ENCODE measurements around the gene ORAI2.

Gene ORAI2

DNA sequence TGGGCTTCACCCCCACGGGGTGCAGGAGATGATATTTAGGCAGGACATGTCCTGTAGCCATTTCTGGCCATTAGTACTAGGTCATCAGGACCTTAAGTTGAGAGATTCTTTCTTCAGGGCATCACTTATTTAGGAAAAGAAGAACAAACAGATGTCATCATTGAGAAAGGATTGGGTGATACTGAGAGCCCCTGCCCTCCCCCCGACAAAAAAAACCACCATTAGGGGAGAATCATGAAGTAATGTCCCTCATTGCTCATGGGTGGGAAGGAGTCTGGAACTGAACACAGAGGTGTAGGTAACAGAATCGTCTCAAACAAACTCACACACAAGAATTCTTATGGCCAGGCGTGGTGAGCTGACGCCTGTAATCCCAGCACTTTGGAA lies 6.4 kb upstream of the ORAI2 start:
- Histone ChIP-seq H3K27me3 (ENCODE audit: insufficient read depth, low read length, poor library complexity, severe bottlenecking) (no peaks in the 10 kb centered on the region), H3F3A (ENCODE audit: low read depth) (peaks cover 12% of the 10 kb centered on the region; the same call in 1 of the 2 replicates), H3K4me3 (ENCODE audit: low read length, poor library complexity, severe bottlenecking) (peak overlapping the region; percentile 71), H3K4me2 (ENCODE audit: low read depth, low read length, poor library complexity, severe bottlenecking) (peak overlapping the region; percentile 90), H3K9me3 (ENCODE audit: insufficient read depth, low read depth, low read length) (no peaks in the 10 kb centered on the region), H3K79me2 (ENCODE audit: insufficient read depth, low read length) (peaks cover 4% of the 10 kb centered on the region; the same call in 1 of the 2 replicates), H3K9ac (ENCODE audit: low read depth, low read length, poor library complexity, severe bottlenecking) (peak overlapping the region; percentile 69), H3K4me1 (ENCODE audit: insufficient read depth, low read length, poor library complexity, severe bottlenecking) (peaks cover 48% of the 10 kb centered on the region), H3K9me2 (replicated peaks; ENCODE audit: low read depth, low read length) (no peaks in the 10 kb centered on the region), H4K20me1 (ENCODE audit: insufficient read depth, low read length, poor library complexity, severe bottlenecking) (no peaks in the 10 kb centered on the region), H3K36me3 (ENCODE audit: insufficient read depth, low read length) (peaks cover 8% of the 10 kb centered on the region; the same call in 1 of the 2 replicates), H2AFZ (ENCODE audit: low read length) (no peak overlapping the region)
- TF ChIP-seq, protein P1, sequence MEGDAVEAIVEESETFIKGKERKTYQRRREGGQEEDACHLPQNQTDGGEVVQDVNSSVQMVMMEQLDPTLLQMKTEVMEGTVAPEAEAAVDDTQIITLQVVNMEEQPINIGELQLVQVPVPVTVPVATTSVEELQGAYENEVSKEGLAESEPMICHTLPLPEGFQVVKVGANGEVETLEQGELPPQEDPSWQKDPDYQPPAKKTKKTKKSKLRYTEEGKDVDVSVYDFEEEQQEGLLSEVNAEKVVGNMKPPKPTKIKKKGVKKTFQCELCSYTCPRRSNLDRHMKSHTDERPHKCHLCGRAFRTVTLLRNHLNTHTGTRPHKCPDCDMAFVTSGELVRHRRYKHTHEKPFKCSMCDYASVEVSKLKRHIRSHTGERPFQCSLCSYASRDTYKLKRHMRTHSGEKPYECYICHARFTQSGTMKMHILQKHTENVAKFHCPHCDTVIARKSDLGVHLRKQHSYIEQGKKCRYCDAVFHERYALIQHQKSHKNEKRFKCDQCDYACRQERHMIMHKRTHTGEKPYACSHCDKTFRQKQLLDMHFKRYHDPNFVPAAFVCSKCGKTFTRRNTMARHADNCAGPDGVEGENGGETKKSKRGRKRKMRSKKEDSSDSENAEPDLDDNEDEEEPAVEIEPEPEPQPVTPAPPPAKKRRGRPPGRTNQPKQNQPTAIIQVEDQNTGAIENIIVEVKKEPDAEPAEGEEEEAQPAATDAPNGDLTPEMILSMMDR (conservative IDR thresholded peaks at IDR 0.05; ENCODE audit: low read length): no peak
- TF ChIP-seq EZH2phosphoT487 (IDR thresholded peaks at IDR 0.05; ENCODE audit: borderline replicate concordance): no peak

GRCh38 chr7:102429141-102429899 lies 4.1 kb upstream of the ORAI2 start:
- H3K4me3 ChIP-seq (ENCODE audit: low read length, poor library complexity, severe bottlenecking): no peak overlapping the region
- H3F3A ChIP-seq (ENCODE audit: low read depth): peaks cover 12% of the 10 kb centered on the region; the same call in 1 of the 2 replicates
- peaks cover 66% of the 10 kb centered on the region for H3K4me1 ChIP-seq (ENCODE audit: insufficient read depth, low read length, poor library complexity, severe bottlenecking)
- peaks cover 6% of the 10 kb centered on the region; the same call in 1 of the 2 replicates for H3K36me3 ChIP-seq (ENCODE audit: insufficient read depth, low read length)
- peaks cover 3% of the 10 kb centered on the region for H4K20me1 ChIP-seq (ENCODE audit: insufficient read depth, low read length, poor library complexity, severe bottlenecking)
- no peaks in the 10 kb centered on the region for H3K9me3 ChIP-seq (ENCODE audit: insufficient read depth, low read depth, low read length)
- no peak overlapping the region for H3K4me2 ChIP-seq (ENCODE audit: low read depth, low read length, poor library complexity, severe bottlenecking)
- H2AFZ ChIP-seq (ENCODE audit: low read length): no peak overlapping the region
- no peaks in the 10 kb centered on the region for H3K27me3 ChIP-seq (ENCODE audit: insufficient read depth, low read length, poor library complexity, severe bottlenecking)
- no peaks in the 10 kb centered on the region for H3K9me2 ChIP-seq (replicated peaks; ENCODE audit: low read depth, low read length)
- peaks cover 13% of the 10 kb centered on the region for H3K79me2 ChIP-seq (ENCODE audit: insufficient read depth, low read length)
- TF ChIP-seq EZH2phosphoT487 (IDR thresholded peaks at IDR 0.05; ENCODE audit: borderline replicate concordance): no peak
- TF ChIP-seq, protein P1 (conservative IDR thresholded peaks at IDR 0.05; ENCODE audit: low read length): no peak
- H3K9ac ChIP-seq (ENCODE audit: low read depth, low read length, poor library complexity, severe bottlenecking): no peak overlapping the region

DNA sequence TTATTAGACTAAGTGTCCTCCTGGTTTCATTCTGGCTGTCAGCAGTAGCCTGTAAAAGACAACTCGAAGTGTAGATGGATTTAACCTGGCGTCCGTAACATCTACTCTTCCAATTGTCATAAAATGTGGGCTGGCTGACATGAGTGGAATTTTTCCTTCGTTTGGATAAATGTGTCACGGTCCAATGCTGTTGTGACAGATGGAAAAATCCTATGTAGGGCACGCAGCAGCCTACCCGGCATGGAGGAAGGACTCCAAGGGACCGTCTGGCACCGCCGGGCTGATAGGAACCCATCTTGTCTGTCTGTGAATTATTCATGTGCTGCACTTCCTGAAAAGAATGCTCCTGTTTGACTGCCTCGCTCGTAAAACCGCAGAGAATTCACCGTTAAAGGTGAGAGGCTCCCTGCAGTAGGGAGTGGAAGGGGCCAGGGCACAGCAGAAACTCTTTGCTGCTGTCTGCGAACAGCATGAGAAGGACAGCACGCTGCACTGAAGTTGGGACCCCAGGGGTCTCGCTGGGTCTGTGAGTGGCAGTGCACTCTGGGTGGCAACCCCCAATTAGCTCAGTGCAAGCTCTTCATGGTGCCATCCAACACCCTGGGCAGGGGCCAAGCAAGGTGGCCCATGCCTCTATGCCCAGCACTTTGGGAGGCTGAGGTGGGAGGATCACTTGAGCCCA lies 1.6 kb upstream of the ORAI2 start:
- peak overlapping the region; percentile 99 for H3K4me3 ChIP-seq (ENCODE audit: low read length, poor library complexity, severe bottlenecking)

More for the DNA sequence above, 1.6 kb upstream of the ORAI2 start:
- Histone ChIP-seq H3K9ac (ENCODE audit: low read depth, low read length, poor library complexity, severe bottlenecking) (peak overlapping the region; percentile 71), H3K9me3 (ENCODE audit: insufficient read depth, low read depth, low read length) (no peaks in the 10 kb centered on the region), H3K4me2 (ENCODE audit: low read depth, low read length, poor library complexity, severe bottlenecking) (peak overlapping the region; percentile 81), H3K9me2 (replicated peaks; ENCODE audit: low read depth, low read length) (no peaks in the 10 kb centered on the region), H3K4me1 (ENCODE audit: insufficient read depth, low read length, poor library complexity, severe bottlenecking) (peaks cover 69% of the 10 kb centered on the region), H3K27me3 (ENCODE audit: insufficient read depth, low read length, poor library complexity, severe bottlenecking) (no peaks in the 10 kb centered on the region), H4K20me1 (ENCODE audit: insufficient read depth, low read length, poor library complexity, severe bottlenecking) (peaks cover 6% of the 10 kb centered on the region), H3F3A (ENCODE audit: low read depth) (peaks cover 6% of the 10 kb centered on the region; the same call in 1 of the 2 replicates), H3K79me2 (ENCODE audit: insufficient read depth, low read length) (peaks cover 33% of the 10 kb centered on the region), H2AFZ (ENCODE audit: low read length) (peak overlapping the region; percentile 4; the same call in 1 of the 2 replicates), H3K36me3 (ENCODE audit: insufficient read depth, low read length) (no peaks in the 10 kb centered on the region; the same call in 1 of the 2 replicates)
- TF ChIP-seq, protein P1 (conservative IDR thresholded peaks at IDR 0.05; ENCODE audit: low read length): no peak
- TF ChIP-seq EZH2phosphoT487 (IDR thresholded peaks at IDR 0.05; ENCODE audit: borderline replicate concordance): no peak

Measured in Loucy (cell line).